Measurements from ENCODE around the gene KIAA1210.

DNA sequence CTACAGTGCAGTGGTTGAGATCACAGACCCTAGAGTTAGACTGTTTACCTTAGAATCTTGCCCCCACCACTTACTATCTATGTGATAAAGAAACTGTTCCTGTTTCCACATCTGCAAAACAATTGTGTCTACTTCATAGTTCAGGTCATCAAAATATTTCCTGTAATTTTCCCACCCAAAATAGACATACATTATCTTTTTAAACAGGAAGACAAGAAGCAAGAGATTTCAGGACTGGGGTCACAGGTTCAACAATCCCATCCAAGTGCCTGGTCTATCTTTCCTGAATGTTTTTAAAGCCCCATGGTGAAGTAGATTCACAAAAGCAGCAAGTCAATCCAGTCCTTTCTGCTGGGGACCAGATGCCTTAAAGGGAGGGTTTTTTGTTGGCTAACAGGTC lies 96.6 kb downstream of the KIAA1210 start:
- TF ChIP-seq, protein P1, sequence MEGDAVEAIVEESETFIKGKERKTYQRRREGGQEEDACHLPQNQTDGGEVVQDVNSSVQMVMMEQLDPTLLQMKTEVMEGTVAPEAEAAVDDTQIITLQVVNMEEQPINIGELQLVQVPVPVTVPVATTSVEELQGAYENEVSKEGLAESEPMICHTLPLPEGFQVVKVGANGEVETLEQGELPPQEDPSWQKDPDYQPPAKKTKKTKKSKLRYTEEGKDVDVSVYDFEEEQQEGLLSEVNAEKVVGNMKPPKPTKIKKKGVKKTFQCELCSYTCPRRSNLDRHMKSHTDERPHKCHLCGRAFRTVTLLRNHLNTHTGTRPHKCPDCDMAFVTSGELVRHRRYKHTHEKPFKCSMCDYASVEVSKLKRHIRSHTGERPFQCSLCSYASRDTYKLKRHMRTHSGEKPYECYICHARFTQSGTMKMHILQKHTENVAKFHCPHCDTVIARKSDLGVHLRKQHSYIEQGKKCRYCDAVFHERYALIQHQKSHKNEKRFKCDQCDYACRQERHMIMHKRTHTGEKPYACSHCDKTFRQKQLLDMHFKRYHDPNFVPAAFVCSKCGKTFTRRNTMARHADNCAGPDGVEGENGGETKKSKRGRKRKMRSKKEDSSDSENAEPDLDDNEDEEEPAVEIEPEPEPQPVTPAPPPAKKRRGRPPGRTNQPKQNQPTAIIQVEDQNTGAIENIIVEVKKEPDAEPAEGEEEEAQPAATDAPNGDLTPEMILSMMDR (IDR thresholded peaks at IDR 0.05), result no peak
- TF ChIP-seq POLR2A (IDR thresholded peaks at IDR 0.05), result no peak
